ENCODE measurements around the gene TP53I13.

The TP53I13 gene

DNA sequence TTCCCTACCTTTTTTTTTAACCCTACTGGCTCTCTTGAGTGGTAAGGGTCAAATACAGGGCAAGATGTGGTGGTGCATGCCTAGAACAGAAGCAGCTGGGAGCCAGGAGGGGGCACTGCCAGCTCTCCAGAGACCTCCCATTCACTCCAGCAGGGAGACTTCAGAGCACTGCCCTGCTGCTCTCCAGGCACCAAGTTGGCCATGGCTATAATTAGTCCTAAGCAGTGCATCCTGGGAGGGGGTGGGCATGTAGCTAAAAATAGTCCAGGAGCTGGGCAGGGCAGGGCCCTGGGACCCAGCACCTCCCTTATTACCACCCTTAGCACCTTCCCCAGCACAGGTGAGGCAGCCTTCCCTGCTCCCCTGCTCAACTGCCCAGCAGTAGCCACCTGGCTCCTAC lies 50.8 kb downstream of the TP53I13 start:
- Histone ChIP-seq H3K27ac (replicated peaks) (no peak overlapping the region), H3K27me3 (ENCODE audit: insufficient read depth, poor library complexity, severe bottlenecking) (peaks cover 11% of the 10 kb centered on the region), H3K4me3 (replicated peaks; ENCODE audit: insufficient read depth, low read length) (no peak overlapping the region)
- peak in 1 of 2 experiments; percentile 24 for DNase-seq (ENCODE audit: low read depth in 1 of 2, low spot score in 1 of 2)
- TF ChIP-seq, protein P1, sequence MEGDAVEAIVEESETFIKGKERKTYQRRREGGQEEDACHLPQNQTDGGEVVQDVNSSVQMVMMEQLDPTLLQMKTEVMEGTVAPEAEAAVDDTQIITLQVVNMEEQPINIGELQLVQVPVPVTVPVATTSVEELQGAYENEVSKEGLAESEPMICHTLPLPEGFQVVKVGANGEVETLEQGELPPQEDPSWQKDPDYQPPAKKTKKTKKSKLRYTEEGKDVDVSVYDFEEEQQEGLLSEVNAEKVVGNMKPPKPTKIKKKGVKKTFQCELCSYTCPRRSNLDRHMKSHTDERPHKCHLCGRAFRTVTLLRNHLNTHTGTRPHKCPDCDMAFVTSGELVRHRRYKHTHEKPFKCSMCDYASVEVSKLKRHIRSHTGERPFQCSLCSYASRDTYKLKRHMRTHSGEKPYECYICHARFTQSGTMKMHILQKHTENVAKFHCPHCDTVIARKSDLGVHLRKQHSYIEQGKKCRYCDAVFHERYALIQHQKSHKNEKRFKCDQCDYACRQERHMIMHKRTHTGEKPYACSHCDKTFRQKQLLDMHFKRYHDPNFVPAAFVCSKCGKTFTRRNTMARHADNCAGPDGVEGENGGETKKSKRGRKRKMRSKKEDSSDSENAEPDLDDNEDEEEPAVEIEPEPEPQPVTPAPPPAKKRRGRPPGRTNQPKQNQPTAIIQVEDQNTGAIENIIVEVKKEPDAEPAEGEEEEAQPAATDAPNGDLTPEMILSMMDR (IDR thresholded peaks at IDR 0.05; ENCODE audit: insufficient read depth, low read length) = peak; percentile 3
- TF ChIP-seq, protein P2, sequence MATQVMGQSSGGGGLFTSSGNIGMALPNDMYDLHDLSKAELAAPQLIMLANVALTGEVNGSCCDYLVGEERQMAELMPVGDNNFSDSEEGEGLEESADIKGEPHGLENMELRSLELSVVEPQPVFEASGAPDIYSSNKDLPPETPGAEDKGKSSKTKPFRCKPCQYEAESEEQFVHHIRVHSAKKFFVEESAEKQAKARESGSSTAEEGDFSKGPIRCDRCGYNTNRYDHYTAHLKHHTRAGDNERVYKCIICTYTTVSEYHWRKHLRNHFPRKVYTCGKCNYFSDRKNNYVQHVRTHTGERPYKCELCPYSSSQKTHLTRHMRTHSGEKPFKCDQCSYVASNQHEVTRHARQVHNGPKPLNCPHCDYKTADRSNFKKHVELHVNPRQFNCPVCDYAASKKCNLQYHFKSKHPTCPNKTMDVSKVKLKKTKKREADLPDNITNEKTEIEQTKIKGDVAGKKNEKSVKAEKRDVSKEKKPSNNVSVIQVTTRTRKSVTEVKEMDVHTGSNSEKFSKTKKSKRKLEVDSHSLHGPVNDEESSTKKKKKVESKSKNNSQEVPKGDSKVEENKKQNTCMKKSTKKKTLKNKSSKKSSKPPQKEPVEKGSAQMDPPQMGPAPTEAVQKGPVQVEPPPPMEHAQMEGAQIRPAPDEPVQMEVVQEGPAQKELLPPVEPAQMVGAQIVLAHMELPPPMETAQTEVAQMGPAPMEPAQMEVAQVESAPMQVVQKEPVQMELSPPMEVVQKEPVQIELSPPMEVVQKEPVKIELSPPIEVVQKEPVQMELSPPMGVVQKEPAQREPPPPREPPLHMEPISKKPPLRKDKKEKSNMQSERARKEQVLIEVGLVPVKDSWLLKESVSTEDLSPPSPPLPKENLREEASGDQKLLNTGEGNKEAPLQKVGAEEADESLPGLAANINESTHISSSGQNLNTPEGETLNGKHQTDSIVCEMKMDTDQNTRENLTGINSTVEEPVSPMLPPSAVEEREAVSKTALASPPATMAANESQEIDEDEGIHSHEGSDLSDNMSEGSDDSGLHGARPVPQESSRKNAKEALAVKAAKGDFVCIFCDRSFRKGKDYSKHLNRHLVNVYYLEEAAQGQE (IDR thresholded peaks at IDR 0.05; ENCODE audit: insufficient replicate concordance, low read depth) = no peak

DNA sequence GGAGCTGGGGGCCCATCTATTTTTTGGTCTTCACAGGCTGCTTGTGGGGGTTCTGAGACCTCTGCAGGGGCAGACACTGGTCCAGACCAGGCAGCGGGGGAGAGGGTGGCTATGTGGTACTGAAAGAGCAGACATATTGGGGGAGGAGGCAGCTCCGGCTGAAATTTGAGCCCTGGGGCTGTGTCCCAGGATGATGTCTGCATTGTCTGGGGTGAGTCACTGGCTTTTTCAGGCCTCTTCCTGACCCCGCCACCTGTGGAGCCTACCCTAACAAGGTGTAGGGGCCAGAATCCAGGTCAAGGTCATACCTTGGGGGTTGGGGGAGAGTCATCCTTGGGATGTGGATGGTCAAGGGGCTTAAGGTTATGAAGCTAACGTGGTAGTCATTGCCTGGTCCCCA lies 51.8 kb downstream of the TP53I13 start:
- DNase-seq (ENCODE audit: low read depth in 1 of 2, low spot score in 1 of 2) = no peak
- Histone ChIP-seq H3K4me3 (replicated peaks; ENCODE audit: insufficient read depth, low read length) (no peak overlapping the region), H3K27me3 (ENCODE audit: insufficient read depth, poor library complexity, severe bottlenecking) (peaks cover 11% of the 10 kb centered on the region), H3K27ac (replicated peaks) (no peak overlapping the region)
- TF ChIP-seq GABPA (IDR thresholded peaks at IDR 0.05; ENCODE audit: low read depth) = no peak
- TF ChIP-seq POLR2AphosphoS5 (IDR thresholded peaks at IDR 0.05; ENCODE audit: low read depth) = no peak
- TF ChIP-seq SPI1 (IDR thresholded peaks at IDR 0.05; ENCODE audit: borderline replicate concordance, low read depth) = no peak
- TF ChIP-seq, protein P1 (IDR thresholded peaks at IDR 0.05; ENCODE audit: insufficient read depth, low read length) = no peak
- TF ChIP-seq, protein P2 (IDR thresholded peaks at IDR 0.05; ENCODE audit: insufficient replicate concordance, low read depth) = no peak

DNA sequence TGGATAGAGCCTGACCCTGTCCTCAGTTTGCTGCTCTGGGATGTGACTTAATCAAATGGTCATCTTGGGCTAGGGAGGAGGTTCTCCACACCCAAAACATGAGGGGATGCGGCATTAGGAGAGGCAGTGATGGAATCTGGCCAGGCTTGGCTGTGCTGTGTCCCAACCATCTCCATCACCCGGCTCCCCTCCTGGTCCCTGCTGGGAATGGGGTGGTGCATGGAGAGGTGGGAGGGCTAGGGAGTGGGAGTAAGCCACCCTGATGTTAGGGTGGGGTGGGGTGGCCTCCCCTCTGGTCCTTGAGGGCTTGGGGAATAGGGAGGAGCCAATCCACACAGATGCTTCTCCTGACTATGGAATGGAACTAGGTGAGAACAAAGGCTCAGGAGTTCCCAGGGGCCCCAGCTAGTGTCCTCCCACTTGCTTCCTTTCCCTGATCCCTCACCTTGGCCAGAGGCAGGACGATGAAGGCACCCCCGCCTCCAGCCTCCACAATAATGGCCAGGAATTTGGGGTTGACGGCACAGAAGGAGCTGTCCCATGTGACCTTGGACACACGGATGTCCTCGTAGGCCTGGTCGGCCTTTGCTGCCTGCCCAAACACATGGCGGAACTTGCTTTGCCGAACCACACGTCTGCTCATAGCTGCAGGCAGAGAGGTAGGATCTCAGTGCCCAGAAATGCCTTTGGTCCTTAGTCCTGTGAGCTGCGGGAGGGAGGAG lies 52.4 kb downstream of the TP53I13 start:
- peaks cover 11% of the 10 kb centered on the region for H3K27me3 ChIP-seq (ENCODE audit: insufficient read depth, poor library complexity, severe bottlenecking)
- H3K27ac ChIP-seq (replicated peaks) = no peak overlapping the region
- H3K4me3 ChIP-seq (replicated peaks; ENCODE audit: insufficient read depth, low read length) = no peak overlapping the region
- no peak for TF ChIP-seq SPI1 (IDR thresholded peaks at IDR 0.05; ENCODE audit: borderline replicate concordance, low read depth)
- no peak for TF ChIP-seq GABPA (IDR thresholded peaks at IDR 0.05; ENCODE audit: low read depth)
- TF ChIP-seq, protein P2 (IDR thresholded peaks at IDR 0.05; ENCODE audit: insufficient replicate concordance, low read depth) = no peak
- DNase-seq (ENCODE audit: low read depth in 1 of 2, low spot score in 1 of 2) = no peak

Data from HL-60 (cell line).